Measurements from ENCODE around the gene PRKCA.

Gene PRKCA

GRCh38 chr17:66811683-66812054 lies 509.3 kb downstream of the PRKCA start:
- no peak overlapping the region for H3K27ac ChIP-seq
- TF ChIP-seq, protein P1, sequence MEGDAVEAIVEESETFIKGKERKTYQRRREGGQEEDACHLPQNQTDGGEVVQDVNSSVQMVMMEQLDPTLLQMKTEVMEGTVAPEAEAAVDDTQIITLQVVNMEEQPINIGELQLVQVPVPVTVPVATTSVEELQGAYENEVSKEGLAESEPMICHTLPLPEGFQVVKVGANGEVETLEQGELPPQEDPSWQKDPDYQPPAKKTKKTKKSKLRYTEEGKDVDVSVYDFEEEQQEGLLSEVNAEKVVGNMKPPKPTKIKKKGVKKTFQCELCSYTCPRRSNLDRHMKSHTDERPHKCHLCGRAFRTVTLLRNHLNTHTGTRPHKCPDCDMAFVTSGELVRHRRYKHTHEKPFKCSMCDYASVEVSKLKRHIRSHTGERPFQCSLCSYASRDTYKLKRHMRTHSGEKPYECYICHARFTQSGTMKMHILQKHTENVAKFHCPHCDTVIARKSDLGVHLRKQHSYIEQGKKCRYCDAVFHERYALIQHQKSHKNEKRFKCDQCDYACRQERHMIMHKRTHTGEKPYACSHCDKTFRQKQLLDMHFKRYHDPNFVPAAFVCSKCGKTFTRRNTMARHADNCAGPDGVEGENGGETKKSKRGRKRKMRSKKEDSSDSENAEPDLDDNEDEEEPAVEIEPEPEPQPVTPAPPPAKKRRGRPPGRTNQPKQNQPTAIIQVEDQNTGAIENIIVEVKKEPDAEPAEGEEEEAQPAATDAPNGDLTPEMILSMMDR (IDR thresholded peaks at IDR 0.05): no peak
- TF ChIP-seq ZFX (IDR thresholded peaks at IDR 0.05; ENCODE audit: borderline replicate concordance): no peak

- no peak overlapping the region for H3K27ac ChIP-seq
- TF ChIP-seq, protein P1 (IDR thresholded peaks at IDR 0.05): no peak
- TF ChIP-seq ZFX (IDR thresholded peaks at IDR 0.05; ENCODE audit: borderline replicate concordance): no peak
Observed at GRCh38 chr17:66812571-66812970, 510.2 kb downstream of the PRKCA start.

- TF ChIP-seq, protein P1 (IDR thresholded peaks at IDR 0.05): no peak
- no peak for TF ChIP-seq ZFX (IDR thresholded peaks at IDR 0.05; ENCODE audit: borderline replicate concordance)
Observed at GRCh38 chr17:66813296-66813695, 510.9 kb downstream of the PRKCA start.

DNA sequence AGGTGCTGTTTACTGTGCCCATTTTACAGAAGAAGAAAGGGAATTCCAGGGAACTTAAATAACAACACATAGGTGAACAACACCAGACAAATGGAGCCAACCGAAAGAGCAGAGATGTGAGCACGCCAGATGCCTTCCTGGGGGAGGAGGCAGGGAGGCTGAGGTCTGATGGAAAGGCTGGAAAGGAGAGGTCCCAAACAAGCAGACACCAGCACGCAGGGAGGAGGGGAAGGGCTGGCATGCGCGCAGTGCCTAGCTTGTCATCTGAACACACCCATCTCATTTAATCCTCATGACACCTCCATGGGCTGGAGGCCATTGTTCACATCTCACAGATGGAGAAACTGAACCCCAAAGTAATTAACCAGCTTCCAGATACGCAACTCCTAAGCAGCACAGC lies 511.6 kb downstream of the PRKCA start:
- TF ChIP-seq ZFX (IDR thresholded peaks at IDR 0.05; ENCODE audit: borderline replicate concordance): no peak
- TF ChIP-seq, protein P1 (IDR thresholded peaks at IDR 0.05): no peak
- no peak overlapping the region for H3K27ac ChIP-seq

More at GRCh38 chr17:66813296-66813695, 510.9 kb downstream of the PRKCA start:
- no peak overlapping the region for H3K27ac ChIP-seq

DNA sequence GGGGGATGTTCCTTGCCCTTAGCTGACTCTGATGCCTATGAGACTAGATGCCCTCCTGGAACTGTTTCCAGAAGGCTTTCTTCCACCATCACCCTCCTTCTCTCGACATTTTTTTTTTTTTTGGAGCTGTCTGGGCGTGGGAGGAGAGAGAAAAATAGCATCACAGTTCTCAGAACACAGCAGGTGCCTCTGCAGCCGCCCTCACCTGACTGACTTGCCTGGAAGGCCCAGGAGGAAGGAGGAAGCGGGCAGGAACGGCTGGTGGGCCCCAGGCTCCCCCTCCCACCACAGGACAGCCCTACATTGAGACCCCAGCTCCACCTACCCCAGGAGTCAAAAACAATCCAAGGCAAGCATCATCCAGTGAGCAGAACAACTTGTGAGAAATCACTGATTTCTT lies 512.2 kb downstream of the PRKCA start:
- TF ChIP-seq, protein P1 (IDR thresholded peaks at IDR 0.05): no peak
- TF ChIP-seq ZFX (IDR thresholded peaks at IDR 0.05; ENCODE audit: borderline replicate concordance): no peak
- no peak overlapping the region for H3K27ac ChIP-seq

DNA sequence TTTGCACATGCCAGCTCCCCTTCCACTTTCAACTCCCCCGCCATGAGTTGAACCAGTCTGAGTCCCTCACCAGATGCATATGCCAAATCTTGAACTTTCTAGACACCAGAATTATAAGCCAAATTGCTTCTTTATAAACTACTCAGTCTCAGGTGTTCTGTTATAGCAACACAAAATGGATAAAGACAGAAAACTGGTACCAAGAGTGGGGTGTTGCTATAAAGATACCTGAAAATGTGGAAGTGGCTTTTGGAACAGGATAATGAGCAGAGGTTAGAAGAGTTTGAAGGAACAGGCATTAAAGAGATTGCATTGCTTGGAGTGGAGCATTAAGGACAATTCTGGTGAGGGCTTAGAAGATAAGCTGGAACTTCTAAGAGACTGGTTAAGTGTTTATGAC lies 515.3 kb downstream of the PRKCA start:
- no peak for TF ChIP-seq ZFX (IDR thresholded peaks at IDR 0.05; ENCODE audit: borderline replicate concordance)
- TF ChIP-seq, protein P1 (IDR thresholded peaks at IDR 0.05): no peak
- H3K27ac ChIP-seq: no peak overlapping the region

DNA sequence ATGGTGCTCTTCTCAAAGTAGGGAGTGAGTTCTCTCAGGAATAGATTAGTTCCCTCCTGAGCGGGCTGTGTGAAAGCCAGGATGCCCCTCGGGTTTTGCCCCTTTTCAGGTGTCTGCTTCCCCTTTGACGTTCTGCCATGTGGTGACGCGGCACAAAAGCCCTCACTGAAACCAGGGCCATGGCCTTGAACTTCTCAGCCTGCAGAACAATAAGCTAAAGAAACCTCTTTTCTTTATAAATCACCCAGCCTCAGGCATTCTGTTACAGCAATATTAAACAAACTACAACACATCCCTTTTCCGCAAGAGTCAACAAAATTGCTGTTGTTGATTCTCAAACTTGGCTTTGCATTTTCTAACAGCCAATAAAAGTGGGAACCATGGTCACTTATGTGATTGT lies 517.1 kb downstream of the PRKCA start:
- TF ChIP-seq, protein P1 (IDR thresholded peaks at IDR 0.05): no peak
- TF ChIP-seq ZFX (IDR thresholded peaks at IDR 0.05; ENCODE audit: borderline replicate concordance): no peak
- H3K27ac ChIP-seq: no peak overlapping the region
